Measurements from ENCODE around the gene CDK6.

GRCh38 chr7:92843781-92844180 is 7.4 kb upstream of the CDK6 start:
- no peak for TF ChIP-seq CTCF (IDR thresholded peaks at IDR 0.05; ENCODE audit: low read depth, low read length)
- TF ChIP-seq POLR2A (IDR thresholded peaks at IDR 0.05; ENCODE audit: extremely low read depth, insufficient read length): no peak
- TF ChIP-seq MAX (IDR thresholded peaks at IDR 0.05; ENCODE audit: low read depth, low read length): no peak
- TF ChIP-seq MYC (IDR thresholded peaks at IDR 0.05; ENCODE audit: low read depth, low read length): no peak

Data from NB4 (cell line).